Ishikawa (cell line): ENCODE measurements around the gene BEND5.

ENCODE experiments used
- CEBPB ChIP-seq: IDR thresholded peaks from 2 replicates; pipeline ENCODE4 v1.6.1; 2012
- EGR1 ChIP-seq: IDR thresholded peaks from 2 replicates; pipeline ENCODE4 v1.6.1; 2012
- EP300 ChIP-seq: IDR thresholded peaks from 2 replicates; pipeline ENCODE4 v1.6.1; 2012; ENCODE audit warnings: borderline replicate concordance
- MAX ChIP-seq: IDR thresholded peaks from 2 replicates; pipeline ENCODE4 v1.6.1; 2012
- NFIC ChIP-seq: IDR thresholded peaks from 2 replicates; pipeline ENCODE4 v1.6.1; 2012
- REST ChIP-seq: IDR thresholded peaks from 2 replicates; pipeline ENCODE4 v1.6.1; 2012; ENCODE audit warnings: low read depth, mild to moderate bottlenecking
- TAF1 ChIP-seq: IDR thresholded peaks from 2 replicates; pipeline ENCODE4 v1.6.1; 2012; ENCODE audit warnings: low read depth, mild to moderate bottlenecking
- TCF12 ChIP-seq: IDR thresholded peaks from 2 replicates; pipeline ENCODE4 v1.6.1; 2012; ENCODE audit warnings: low read depth
- TEAD4 ChIP-seq: IDR thresholded peaks from 2 replicates; pipeline ENCODE4 v1.6.1; 2012
- YY1 ChIP-seq: IDR thresholded peaks from 2 replicates; pipeline ENCODE4 v1.6.1; 2012; ENCODE audit warnings: low read depth
- ZBTB7A ChIP-seq: IDR thresholded peaks from 2 replicates; pipeline ENCODE4 v1.6.1; 2012; ENCODE audit warnings: low read depth

GRCh38 chr1:48740621-48741020 is 36.1 kb downstream of the BEND5 start:
- TF ChIP-seq TAF1 (no peak), MAX (no peak), EGR1 (no peak), TCF12 (no peak), ZBTB7A (no peak), CEBPB (no peak), EP300 (no peak), NFIC (no peak), REST (no peak), YY1 (no peak), TEAD4 (no peak)
